ENCODE data around the gene RAB7B. TPM values are rescaled to one million over a fixed set of nuclear protein-coding genes. Genes with fewer than 3 reads are reported as not detected.

Gene RAB7B
- total RNA-seq, 1 donor from 2014 or later, result 0.78 TPM

DNA sequence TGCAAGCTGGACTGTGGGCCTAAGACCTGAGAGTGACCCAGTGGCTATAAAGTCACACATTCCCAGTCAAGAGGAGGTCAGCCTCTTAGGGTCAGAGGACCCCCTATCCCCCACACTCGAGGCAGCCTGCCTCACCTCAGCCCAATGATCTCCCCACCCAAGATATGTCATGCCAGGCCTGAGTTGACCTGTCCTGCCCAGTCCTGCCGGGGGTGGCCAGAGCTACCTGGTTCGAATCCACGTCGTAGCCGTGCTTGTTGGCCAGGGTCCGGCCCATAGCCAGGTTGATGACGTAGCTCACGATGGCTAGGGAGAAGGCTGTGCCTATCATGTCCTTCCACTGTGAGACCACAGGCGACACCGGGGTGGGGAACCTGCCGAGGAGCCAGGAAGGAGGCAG lies 75.5 kb downstream of the RAB7B start:
- no peaks in the 10 kb centered on the region for H3K9me3 Mint-ChIP-seq (ENCODE audit: unreplicated experiment)
- H3K4me1 Mint-ChIP-seq (ENCODE audit: unreplicated experiment), result no peaks in the 10 kb centered on the region
- peaks cover 9% of the 10 kb centered on the region for H3K27me3 Mint-ChIP-seq (ENCODE audit: unreplicated experiment)
- H3K36me3 Mint-ChIP-seq (ENCODE audit: unreplicated experiment), result no peaks in the 10 kb centered on the region
- DNase-seq (ENCODE audit: extremely low spot score, unreplicated experiment), result no peak
- H3K4me3 Mint-ChIP-seq (ENCODE audit: unreplicated experiment), result no peak overlapping the region
- TF ChIP-seq, protein P1, sequence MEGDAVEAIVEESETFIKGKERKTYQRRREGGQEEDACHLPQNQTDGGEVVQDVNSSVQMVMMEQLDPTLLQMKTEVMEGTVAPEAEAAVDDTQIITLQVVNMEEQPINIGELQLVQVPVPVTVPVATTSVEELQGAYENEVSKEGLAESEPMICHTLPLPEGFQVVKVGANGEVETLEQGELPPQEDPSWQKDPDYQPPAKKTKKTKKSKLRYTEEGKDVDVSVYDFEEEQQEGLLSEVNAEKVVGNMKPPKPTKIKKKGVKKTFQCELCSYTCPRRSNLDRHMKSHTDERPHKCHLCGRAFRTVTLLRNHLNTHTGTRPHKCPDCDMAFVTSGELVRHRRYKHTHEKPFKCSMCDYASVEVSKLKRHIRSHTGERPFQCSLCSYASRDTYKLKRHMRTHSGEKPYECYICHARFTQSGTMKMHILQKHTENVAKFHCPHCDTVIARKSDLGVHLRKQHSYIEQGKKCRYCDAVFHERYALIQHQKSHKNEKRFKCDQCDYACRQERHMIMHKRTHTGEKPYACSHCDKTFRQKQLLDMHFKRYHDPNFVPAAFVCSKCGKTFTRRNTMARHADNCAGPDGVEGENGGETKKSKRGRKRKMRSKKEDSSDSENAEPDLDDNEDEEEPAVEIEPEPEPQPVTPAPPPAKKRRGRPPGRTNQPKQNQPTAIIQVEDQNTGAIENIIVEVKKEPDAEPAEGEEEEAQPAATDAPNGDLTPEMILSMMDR (IDR thresholded peaks at IDR 0.05), result no peak
- no peak overlapping the region for H3K27ac Mint-ChIP-seq (ENCODE audit: unreplicated experiment)

DNA sequence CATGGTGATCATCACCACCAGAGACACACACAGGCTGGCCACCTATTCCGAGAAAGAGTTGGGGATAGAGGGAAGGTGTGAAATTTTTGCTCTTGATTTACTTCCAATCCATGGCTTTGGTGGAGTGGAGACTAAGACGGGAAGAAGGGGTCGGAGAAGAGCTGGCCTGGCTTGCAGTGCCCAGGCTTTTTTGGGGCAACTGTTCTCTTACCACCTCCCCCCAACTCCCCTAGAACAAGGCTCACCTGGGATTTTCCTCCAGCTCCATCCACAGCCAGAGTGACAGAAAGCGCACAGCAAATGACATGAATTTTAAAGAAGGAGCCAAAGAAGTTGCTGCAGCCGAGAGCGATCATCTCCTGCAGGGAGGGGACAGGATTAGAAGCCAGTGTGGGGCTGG lies 75.9 kb downstream of the RAB7B start:
- no peak for DNase-seq (ENCODE audit: extremely low spot score, unreplicated experiment)
- H3K4me1 Mint-ChIP-seq (ENCODE audit: unreplicated experiment), result no peaks in the 10 kb centered on the region

More for the DNA sequence above, 75.9 kb downstream of the RAB7B start:
- Mint-ChIP-seq H3K27me3 (ENCODE audit: unreplicated experiment) (peaks cover 9% of the 10 kb centered on the region), H3K4me3 (ENCODE audit: unreplicated experiment) (no peak overlapping the region), H3K9me3 (ENCODE audit: unreplicated experiment) (no peaks in the 10 kb centered on the region), H3K27ac (ENCODE audit: unreplicated experiment) (no peak overlapping the region), H3K36me3 (ENCODE audit: unreplicated experiment) (no peaks in the 10 kb centered on the region)
- TF ChIP-seq, protein P1 (IDR thresholded peaks at IDR 0.05), result no peak

Other genes starting within 250 kb of the RAB7B start
- 32.0 and 34.2 TPM in 2 replicates for gene RAB29, start 227.9 kb downstream of the RAB7B start, total RNA-seq
- 25.6 and 29.5 TPM in 2 replicates for gene SLC41A1, start 190.2 kb downstream of the RAB7B start, total RNA-seq
- not detected in 2 replicates for gene PM20D1, start 153.3 kb downstream of the RAB7B start, total RNA-seq
- gene SLC26A9, start 59.9 kb downstream of the RAB7B start, total RNA-seq, result not detected in 2 replicates
- gene CTSE, start 20.5 kb upstream of the RAB7B start, total RNA-seq, result not detected in 2 replicates
- not detected in 2 replicates for gene RHEX, start 49.8 kb upstream of the RAB7B start, total RNA-seq
- not detected in 2 replicates for gene AVPR1B, start 114.0 kb upstream of the RAB7B start, total RNA-seq
- 3.2 and 4.3 TPM in 2 replicates for gene FAM72A, start 199.4 kb upstream of the RAB7B start, total RNA-seq
- 75.3 TPM in 2 replicates for gene SRGAP2, start 200.1 kb upstream of the RAB7B start, total RNA-seq